ENCODE measurements around the gene MATN1.

MATN1 gene

GRCh38 chr1:30714025-30714424, 9.4 kb downstream of the MATN1 start:
- H4K20me1 ChIP-seq (ENCODE audit: control insufficient read depth, insufficient read depth, low read depth, low read length): no peaks in the 10 kb centered on the region
- H3F3A ChIP-seq (ENCODE audit: control insufficient read depth, insufficient read depth): no peaks in the 10 kb centered on the region
- H3K79me2 ChIP-seq (ENCODE audit: control insufficient read depth, low read length): no peaks in the 10 kb centered on the region
- H3K27ac ChIP-seq (ENCODE audit: low read depth, low read length): no peak overlapping the region
- no peak overlapping the region for H3K4me2 ChIP-seq (ENCODE audit: low read length)
- peaks cover 16% of the 10 kb centered on the region; the same call in 1 of the 2 replicates for H3K27me3 ChIP-seq (ENCODE audit: control insufficient read depth, low read length)
- no peaks in the 10 kb centered on the region for H3K9me2 ChIP-seq (replicated peaks; ENCODE audit: control insufficient read depth, low read length)
- no peak for TF ChIP-seq EZH2phosphoT487 (IDR thresholded peaks at IDR 0.05; ENCODE audit: borderline replicate concordance, low read length)
- H3K36me3 ChIP-seq (ENCODE audit: control insufficient read depth, low read length): no peaks in the 10 kb centered on the region
- H3K4me1 ChIP-seq (ENCODE audit: control insufficient read depth, low read length): peaks cover 13% of the 10 kb centered on the region
- H3K9me3 ChIP-seq (ENCODE audit: control insufficient read depth, insufficient read depth, low read length): peaks cover 16% of the 10 kb centered on the region
- H3K4me3 ChIP-seq (ENCODE audit: low read length): no peak overlapping the region

- TF ChIP-seq EZH2phosphoT487 (IDR thresholded peaks at IDR 0.05; ENCODE audit: borderline replicate concordance, low read length): no peak
- TF ChIP-seq, protein P1, sequence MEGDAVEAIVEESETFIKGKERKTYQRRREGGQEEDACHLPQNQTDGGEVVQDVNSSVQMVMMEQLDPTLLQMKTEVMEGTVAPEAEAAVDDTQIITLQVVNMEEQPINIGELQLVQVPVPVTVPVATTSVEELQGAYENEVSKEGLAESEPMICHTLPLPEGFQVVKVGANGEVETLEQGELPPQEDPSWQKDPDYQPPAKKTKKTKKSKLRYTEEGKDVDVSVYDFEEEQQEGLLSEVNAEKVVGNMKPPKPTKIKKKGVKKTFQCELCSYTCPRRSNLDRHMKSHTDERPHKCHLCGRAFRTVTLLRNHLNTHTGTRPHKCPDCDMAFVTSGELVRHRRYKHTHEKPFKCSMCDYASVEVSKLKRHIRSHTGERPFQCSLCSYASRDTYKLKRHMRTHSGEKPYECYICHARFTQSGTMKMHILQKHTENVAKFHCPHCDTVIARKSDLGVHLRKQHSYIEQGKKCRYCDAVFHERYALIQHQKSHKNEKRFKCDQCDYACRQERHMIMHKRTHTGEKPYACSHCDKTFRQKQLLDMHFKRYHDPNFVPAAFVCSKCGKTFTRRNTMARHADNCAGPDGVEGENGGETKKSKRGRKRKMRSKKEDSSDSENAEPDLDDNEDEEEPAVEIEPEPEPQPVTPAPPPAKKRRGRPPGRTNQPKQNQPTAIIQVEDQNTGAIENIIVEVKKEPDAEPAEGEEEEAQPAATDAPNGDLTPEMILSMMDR (IDR thresholded peaks at IDR 0.05; ENCODE audit: low read depth, low read length, poor library complexity, severe bottlenecking): no peak
Measured at GRCh38 chr1:30713311-30713710, 10.1 kb downstream of the MATN1 start.

GRCh38 chr1:30712583-30712982, 10.8 kb downstream of the MATN1 start:
- Histone ChIP-seq H3K36me3 (ENCODE audit: control insufficient read depth, low read length) (no peaks in the 10 kb centered on the region), H3F3A (ENCODE audit: control insufficient read depth, insufficient read depth) (no peaks in the 10 kb centered on the region), H3K27me3 (ENCODE audit: control insufficient read depth, low read length) (peaks cover 16% of the 10 kb centered on the region; the same call in 1 of the 2 replicates), H3K4me1 (ENCODE audit: control insufficient read depth, low read length) (peaks cover 5% of the 10 kb centered on the region), H3K4me3 (ENCODE audit: low read length) (no peak overlapping the region), H4K20me1 (ENCODE audit: control insufficient read depth, insufficient read depth, low read depth, low read length) (no peaks in the 10 kb centered on the region), H3K79me2 (ENCODE audit: control insufficient read depth, low read length) (no peaks in the 10 kb centered on the region), H3K27ac (ENCODE audit: low read depth, low read length) (no peak overlapping the region), H3K9me2 (replicated peaks; ENCODE audit: control insufficient read depth, low read length) (no peaks in the 10 kb centered on the region), H3K9me3 (ENCODE audit: control insufficient read depth, insufficient read depth, low read length) (peaks cover 16% of the 10 kb centered on the region), H3K4me2 (ENCODE audit: low read length) (no peak overlapping the region)
- TF ChIP-seq, protein P1 (IDR thresholded peaks at IDR 0.05; ENCODE audit: low read depth, low read length, poor library complexity, severe bottlenecking): no peak
- TF ChIP-seq EZH2phosphoT487 (IDR thresholded peaks at IDR 0.05; ENCODE audit: borderline replicate concordance, low read length): no peak

More at GRCh38 chr1:30713311-30713710, 10.1 kb downstream of the MATN1 start:
- no peaks in the 10 kb centered on the region for H3F3A ChIP-seq (ENCODE audit: control insufficient read depth, insufficient read depth)
- no peaks in the 10 kb centered on the region for H4K20me1 ChIP-seq (ENCODE audit: control insufficient read depth, insufficient read depth, low read depth, low read length)
- no peak overlapping the region for H3K4me2 ChIP-seq (ENCODE audit: low read length)
- no peaks in the 10 kb centered on the region for H3K36me3 ChIP-seq (ENCODE audit: control insufficient read depth, low read length)
- H3K4me1 ChIP-seq (ENCODE audit: control insufficient read depth, low read length): peaks cover 9% of the 10 kb centered on the region
- H3K79me2 ChIP-seq (ENCODE audit: control insufficient read depth, low read length): no peaks in the 10 kb centered on the region
- H3K27me3 ChIP-seq (ENCODE audit: control insufficient read depth, low read length): peaks cover 16% of the 10 kb centered on the region; the same call in 1 of the 2 replicates
- H3K9me3 ChIP-seq (ENCODE audit: control insufficient read depth, insufficient read depth, low read length): peaks cover 16% of the 10 kb centered on the region
- no peak overlapping the region for H3K27ac ChIP-seq (ENCODE audit: low read depth, low read length)
- no peaks in the 10 kb centered on the region for H3K9me2 ChIP-seq (replicated peaks; ENCODE audit: control insufficient read depth, low read length)
- H3K4me3 ChIP-seq (ENCODE audit: low read length): no peak overlapping the region

DNA sequence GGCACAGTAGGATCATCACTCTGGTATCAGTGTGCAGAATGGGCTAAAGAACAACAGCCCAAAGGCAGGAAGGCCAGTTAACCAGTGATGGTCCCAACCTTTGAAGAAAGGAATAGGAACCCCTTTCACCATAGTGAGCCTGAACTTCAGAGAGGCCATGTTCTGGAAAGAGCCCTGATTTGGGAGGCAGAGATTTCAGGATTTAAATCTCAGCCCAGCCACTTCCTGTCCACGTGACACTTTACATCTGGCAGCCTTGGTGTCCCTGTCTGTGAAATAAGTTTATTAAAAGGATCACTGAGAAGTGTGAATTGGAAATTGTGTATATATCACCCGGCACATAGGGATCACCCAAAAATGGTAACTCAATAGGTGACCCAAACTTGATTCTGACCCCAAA, 13.0 kb downstream of the MATN1 start:
- Histone ChIP-seq H4K20me1 (ENCODE audit: control insufficient read depth, insufficient read depth, low read depth, low read length) (no peaks in the 10 kb centered on the region), H3K36me3 (ENCODE audit: control insufficient read depth, low read length) (no peaks in the 10 kb centered on the region), H3K4me3 (ENCODE audit: low read length) (no peak overlapping the region), H3K9me3 (ENCODE audit: control insufficient read depth, insufficient read depth, low read length) (peaks cover 3% of the 10 kb centered on the region), H3K79me2 (ENCODE audit: control insufficient read depth, low read length) (no peaks in the 10 kb centered on the region), H3K4me1 (ENCODE audit: control insufficient read depth, low read length) (no peaks in the 10 kb centered on the region), H3F3A (ENCODE audit: control insufficient read depth, insufficient read depth) (no peaks in the 10 kb centered on the region), H3K27me3 (ENCODE audit: control insufficient read depth, low read length) (peaks cover 19% of the 10 kb centered on the region; the same call in 1 of the 2 replicates), H3K4me2 (ENCODE audit: low read length) (no peak overlapping the region), H3K27ac (ENCODE audit: low read depth, low read length) (no peak overlapping the region), H3K9me2 (replicated peaks; ENCODE audit: control insufficient read depth, low read length) (no peaks in the 10 kb centered on the region)
- no peak for TF ChIP-seq EZH2phosphoT487 (IDR thresholded peaks at IDR 0.05; ENCODE audit: borderline replicate concordance, low read length)
- TF ChIP-seq, protein P1 (IDR thresholded peaks at IDR 0.05; ENCODE audit: low read depth, low read length, poor library complexity, severe bottlenecking): no peak
